GM19035 (cell line): ENCODE data around the gene CEBPB.

Experiments
- ATAC-seq: cut with Tn5 transposase; IDR thresholded peaks from one replicate; pipeline ENCODE4 v1.9.1; 2021; ENCODE audit not compliant: unreplicated experiment

The CEBPB gene

DNA sequence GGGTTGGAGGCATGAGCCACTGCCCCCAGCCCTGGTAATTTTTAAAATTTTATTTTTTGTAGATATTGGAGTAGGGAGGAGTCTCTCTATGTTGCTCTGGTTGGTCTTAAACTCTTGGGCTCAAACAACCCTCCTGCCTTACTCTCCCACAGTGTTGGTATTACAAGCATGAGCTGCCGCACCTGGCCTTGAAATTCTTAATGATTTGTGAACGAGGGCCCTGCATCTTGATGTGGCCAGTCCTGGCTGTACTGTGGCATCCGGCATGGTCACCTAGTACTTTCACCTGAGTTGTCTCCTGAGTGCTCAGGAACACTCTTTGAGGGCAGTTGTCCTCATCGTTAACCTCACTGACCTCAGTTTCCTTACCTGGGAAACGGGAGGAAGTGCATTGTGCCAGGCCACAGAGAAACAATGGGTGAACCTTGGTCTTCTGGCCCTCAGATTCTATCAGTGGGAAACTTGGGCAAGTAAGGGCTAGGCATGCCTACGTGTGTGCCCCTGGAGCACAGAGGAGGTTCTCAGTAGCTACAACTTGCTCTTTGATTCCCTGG, 19.5 kb downstream of the CEBPB start:
- no peak for ATAC-seq

GRCh38 chr20:50211091-50211490, 20.5 kb downstream of the CEBPB start:
- no peak for ATAC-seq

- no peak for ATAC-seq
Observed at GRCh38 chr20:50213531-50214106, 23.0 kb downstream of the CEBPB start.

- ATAC-seq = no peak
Observed at GRCh38 chr20:50214226-50215024, 23.8 kb downstream of the CEBPB start.

GRCh38 chr20:50215101-50215690, 24.6 kb downstream of the CEBPB start:
- ATAC-seq = no peak

- ATAC-seq = no peak
Observed at GRCh38 chr20:50215926-50216325, 25.3 kb downstream of the CEBPB start.

GRCh38 chr20:50216543-50217206, 26.0 kb downstream of the CEBPB start:
- no peak for ATAC-seq

GRCh38 chr20:50217207-50217949, 26.7 kb downstream of the CEBPB start:
- ATAC-seq = no peak

DNA sequence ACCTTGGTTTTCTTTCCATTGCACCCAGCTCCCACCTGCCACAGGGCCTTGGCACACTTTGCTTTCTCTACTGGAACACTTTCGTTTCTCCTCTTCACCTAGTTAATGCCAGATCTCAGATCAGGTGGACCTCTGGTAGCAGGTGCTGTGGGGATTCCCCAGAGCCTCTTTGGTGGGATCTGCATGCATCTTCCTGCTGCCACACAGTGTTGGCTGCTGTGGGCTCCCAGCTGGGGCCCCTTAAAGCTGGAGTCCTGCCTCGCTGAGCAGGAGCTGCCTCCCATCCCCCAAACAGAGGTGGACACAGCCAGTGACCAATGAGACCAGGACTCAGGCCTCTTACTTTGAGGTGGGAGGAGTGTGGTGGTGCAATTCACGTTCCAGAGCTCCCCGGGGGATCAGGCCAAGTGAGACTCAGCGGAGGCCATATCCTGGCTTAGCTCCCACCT, 28.4 kb downstream of the CEBPB start:
- ATAC-seq = no peak

DNA sequence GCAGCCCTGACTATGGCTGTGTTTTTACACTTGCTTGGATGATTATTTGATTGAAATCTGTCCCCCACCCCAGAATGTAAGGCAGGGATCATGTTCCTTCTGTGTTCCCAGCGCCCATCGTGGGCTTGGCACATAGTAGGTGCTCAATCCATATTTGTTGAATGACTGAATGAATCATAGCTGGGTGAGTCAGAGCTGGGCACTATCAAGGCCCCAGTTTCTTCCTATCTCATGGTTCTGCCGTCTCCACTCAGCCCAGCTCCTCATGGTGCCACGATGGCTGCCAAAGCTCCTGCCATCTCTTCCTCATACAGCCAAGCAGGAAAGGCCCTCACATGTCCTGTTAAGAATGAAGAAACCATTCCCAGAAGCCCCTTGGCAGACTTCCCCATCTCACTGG, 29.0 kb downstream of the CEBPB start:
- ATAC-seq = no peak

DNA sequence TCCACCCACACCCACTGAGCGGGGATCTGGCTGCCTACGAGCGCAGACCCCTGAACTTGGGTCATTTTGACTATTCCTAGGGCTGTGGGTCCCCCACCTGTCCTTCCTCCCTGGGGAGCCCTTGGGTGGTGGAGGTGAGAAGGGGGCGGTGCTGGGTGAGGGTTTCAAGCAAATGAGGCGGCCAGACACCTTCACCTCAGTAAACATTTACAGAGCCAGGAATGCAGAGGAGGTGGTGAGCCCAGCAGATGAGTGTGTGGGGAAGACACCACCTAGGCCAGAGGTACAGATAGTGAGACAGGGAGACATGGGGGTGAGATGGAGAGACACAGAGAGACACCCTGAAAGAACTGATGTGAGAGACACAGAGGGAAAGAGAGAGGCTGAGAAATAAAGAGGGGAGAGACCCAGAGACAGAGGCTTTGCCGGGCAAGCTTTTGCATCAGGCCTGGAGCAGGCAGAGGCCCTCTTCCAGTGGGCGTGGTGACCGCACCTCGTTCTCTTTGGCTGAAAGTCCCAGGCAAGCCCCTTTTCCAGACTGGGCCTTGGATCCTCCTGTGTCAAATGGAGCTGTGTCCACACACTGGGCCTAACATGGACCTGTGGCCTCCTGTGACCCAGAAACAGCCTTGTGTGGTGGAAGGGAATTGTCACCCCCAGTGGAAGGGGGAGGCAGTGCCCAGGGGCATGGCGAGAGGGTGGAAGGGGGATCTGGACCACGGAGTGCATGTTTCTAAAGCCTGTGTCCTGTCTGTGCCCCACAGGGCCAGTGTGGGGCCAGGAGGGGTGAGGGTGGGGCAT, 29.7 kb downstream of the CEBPB start:
- no peak for ATAC-seq

- ATAC-seq = no peak
Observed at GRCh38 chr20:50220894-50221365, 30.3 kb downstream of the CEBPB start.

DNA sequence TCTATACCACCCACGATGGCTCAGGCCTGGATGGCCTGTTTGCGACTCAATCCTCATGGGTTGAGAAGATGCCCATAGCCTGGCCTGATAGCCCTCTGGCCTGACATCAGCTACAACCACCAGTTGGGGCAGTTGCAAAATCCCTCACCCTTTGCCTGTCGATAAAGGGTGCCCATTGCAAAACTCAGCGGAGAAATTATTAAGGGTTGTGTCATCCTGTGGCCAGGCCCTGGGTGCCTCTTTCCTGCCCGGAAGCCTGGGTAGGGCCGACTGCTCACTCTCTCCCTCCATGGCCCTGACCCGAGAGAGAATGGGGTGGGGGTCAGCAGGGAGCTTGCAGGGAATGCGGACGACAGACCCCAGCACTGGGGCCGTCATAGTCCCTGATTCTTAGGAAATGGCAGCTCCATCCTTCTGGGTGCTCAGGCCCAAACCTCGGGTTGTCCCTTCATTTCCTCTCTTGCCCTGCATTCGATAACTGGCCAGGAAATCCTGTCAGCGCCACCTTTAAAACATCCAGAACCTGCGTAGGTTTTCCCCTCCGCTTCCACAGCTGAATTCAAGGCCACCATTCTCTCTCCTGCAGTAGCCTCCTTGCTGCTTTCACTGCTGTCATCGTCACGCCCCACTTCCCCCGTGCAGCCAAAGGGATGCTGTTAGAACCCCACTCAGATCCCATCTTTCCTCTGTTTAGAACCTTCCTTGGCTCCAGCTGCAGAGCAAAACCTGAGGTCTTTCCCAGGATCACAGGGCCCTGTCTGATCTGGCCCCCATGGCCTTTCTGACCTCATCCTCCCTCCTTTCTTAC, 31.1 kb downstream of the CEBPB start:
- ATAC-seq = no peak

DNA sequence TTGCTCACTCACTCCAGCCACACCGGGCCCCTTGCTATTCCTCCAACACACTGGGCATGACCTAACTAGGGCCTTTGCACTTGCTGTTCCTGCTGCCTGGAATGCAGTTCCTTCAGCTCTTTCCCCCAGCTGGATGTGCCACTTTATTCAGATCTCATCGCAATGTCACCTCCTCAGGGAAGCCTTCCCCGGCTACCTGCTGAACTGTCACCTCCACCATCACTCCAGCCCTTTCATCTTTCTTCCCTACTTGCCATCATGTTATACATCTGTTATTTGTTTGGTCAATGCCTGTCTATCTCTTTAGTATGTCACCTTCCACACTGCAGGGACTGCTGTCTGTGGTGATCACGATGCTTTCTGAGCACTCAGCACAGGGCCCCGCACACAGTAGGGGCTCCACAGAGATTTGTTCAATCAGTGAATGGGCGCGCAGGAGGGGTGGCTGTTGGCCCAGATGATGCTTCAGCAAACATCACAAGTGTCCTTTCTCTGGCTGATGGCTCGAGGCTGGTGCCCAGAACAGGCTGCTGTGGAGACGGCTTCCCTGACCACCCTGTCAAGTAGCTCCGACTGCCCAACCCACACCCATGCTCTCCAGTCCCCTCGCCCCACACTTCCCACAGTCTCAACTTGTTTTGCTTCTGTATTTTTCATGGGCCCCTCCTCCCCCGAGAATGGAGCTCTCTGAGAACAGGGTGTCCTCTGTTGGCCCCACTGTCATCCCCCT, 31.8 kb downstream of the CEBPB start:
- ATAC-seq = no peak

- ATAC-seq = no peak
Observed at GRCh38 chr20:50223039-50224005, 32.7 kb downstream of the CEBPB start.

GRCh38 chr20:50224052-50224451, 33.4 kb downstream of the CEBPB start:
- ATAC-seq = no peak
